K562 (cell line): Measurements from ENCODE around the gene TLR3. TPM values are rescaled to one million over a fixed set of nuclear protein-coding genes. Genes with fewer than 3 reads are reported as not detected.

Experiments used
- GTF2E2 ChIP-seq: fragments of 200-800 bp; sonication (Bioruptor generic); IDR thresholded peaks from 2 replicates; pipeline ENCODE4 v1.6.1; 2016; ENCODE audit warnings: missing genetic modification characterization, missing compliant biosample characterization
- polyA plus RNA-seq, 8 experiments: library from polyadenylated mRNA; depleted of rRNA in 4 of 8; stranded (reverse) in 5 of 8; unstranded in 3 of 8; fragments of >200 nt; fragmentation: Nextera tagmentation in 2 of 8; fragmentation: Illumina TruSeq in 1 of 8; extraction: Ambion mirVana in 2 of 8; extraction: Trizol in 1 of 8; gene quantifications; 2 replicates each; pipeline versions ENCODE4 v1.2.1 to v1.2.3, GENCODE V29; 2011 to 2014; ENCODE audit warnings: inconsistent platforms in 1 of 8, missing spikeins in 1 of 8
- total RNA-seq, 7 experiments: library from RNA; depleted of rRNA in 6 of 7; stranded (reverse); fragments of >200 nt in 6 of 7; fragmentation: Illumina TruSeq in 2 of 7; extraction: Trizol in 2 of 7; gene quantifications; 2 replicates each; pipeline versions ENCODE4 v1.2.1 to v1.2.3, GENCODE V29; 2011 to 2021; ENCODE audit warnings: low replicate concordance in 1 of 7
- TF ChIP-seq, protein P1 (sequence below), 2 experiments: fragments of 450-650 bp; formaldehyde crosslinking in 1 of 2; IDR thresholded peaks; 2 replicates each; pipeline versions ENCODE4 v1.4.0 to v1.6.1; 2014 to 2020; ENCODE audit warnings: mild to moderate bottlenecking in 2 of 2, borderline replicate concordance in 1 of 2, low read depth in 1 of 2

Gene TLR3
- total and polyA plus RNA-seq, 9 of the 15 experiments (the other 6 are each of a cell fraction or from before 2014, with no cell fraction given): 0.01 TPM; not detected in 8

- TF ChIP-seq, protein P1, sequence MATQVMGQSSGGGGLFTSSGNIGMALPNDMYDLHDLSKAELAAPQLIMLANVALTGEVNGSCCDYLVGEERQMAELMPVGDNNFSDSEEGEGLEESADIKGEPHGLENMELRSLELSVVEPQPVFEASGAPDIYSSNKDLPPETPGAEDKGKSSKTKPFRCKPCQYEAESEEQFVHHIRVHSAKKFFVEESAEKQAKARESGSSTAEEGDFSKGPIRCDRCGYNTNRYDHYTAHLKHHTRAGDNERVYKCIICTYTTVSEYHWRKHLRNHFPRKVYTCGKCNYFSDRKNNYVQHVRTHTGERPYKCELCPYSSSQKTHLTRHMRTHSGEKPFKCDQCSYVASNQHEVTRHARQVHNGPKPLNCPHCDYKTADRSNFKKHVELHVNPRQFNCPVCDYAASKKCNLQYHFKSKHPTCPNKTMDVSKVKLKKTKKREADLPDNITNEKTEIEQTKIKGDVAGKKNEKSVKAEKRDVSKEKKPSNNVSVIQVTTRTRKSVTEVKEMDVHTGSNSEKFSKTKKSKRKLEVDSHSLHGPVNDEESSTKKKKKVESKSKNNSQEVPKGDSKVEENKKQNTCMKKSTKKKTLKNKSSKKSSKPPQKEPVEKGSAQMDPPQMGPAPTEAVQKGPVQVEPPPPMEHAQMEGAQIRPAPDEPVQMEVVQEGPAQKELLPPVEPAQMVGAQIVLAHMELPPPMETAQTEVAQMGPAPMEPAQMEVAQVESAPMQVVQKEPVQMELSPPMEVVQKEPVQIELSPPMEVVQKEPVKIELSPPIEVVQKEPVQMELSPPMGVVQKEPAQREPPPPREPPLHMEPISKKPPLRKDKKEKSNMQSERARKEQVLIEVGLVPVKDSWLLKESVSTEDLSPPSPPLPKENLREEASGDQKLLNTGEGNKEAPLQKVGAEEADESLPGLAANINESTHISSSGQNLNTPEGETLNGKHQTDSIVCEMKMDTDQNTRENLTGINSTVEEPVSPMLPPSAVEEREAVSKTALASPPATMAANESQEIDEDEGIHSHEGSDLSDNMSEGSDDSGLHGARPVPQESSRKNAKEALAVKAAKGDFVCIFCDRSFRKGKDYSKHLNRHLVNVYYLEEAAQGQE (IDR thresholded peaks at IDR 0.05; ENCODE audit: borderline replicate concordance): peak; percentile 6; the same call in 1 of the 2 replicates
- TF ChIP-seq, protein P1 (CRISPR knock-in tag; IDR thresholded peaks at IDR 0.05; ENCODE audit: low read depth): no peak
- TF ChIP-seq GTF2E2 (tag): no peak
Observed at GRCh38 chr4:186021461-186022167, 47.3 kb upstream of the TLR3 start (continued).
